IMR-90 (cell line): ENCODE measurements around the gene PSPN. TPM values are rescaled to one million over a fixed set of nuclear protein-coding genes. Genes with fewer than 3 reads are reported as not detected.

Experiments
- ATAC-seq: fragments of 200-7000 bp; cut with Tn5 transposase; 2 replicates; pipeline ENCODE4 v1.9.1; 2020; ENCODE audit warnings: low read depth, mild to moderate bottlenecking, moderate library complexity
- BruUV-seq: library from RNA; stranded (reverse); fragments of 400-500 nt; replicated peaks from 2 replicates; lab custom pipeline; 2021; lab: Mats Ljungman, UMichigan
- CTCF ChIA-PET: fragments of 300-600 bp; formaldehyde crosslinking; extraction: SDS; loops from one replicate; lab custom pipeline; 2021; ENCODE audit warnings: antibody characterized with exemption; lab: Yijun Ruan, JAX
- POLR2A ChIA-PET: fragments of 300-600 bp; sonication (Branson Sonifier 250); formaldehyde crosslinking; loops from one replicate; lab custom pipeline; 2022; ENCODE audit warnings: antibody characterized with exemption; ENCODE audit not compliant: unreplicated experiment; lab: Charles Lee
- DNase-seq: peaks from one replicate; pipeline ENCODE4 v3.0.0; 2013
- H2AFZ ChIP-seq: replicated peaks from 2 replicates; pipeline ENCODE3; 2013; ENCODE audit warnings: low read length, mild to moderate bottlenecking; ENCODE audit not compliant: poor library complexity
- H2AK5ac ChIP-seq: 2 replicates; pipeline ENCODE4 v1.6.1; 2013; ENCODE audit warnings: low read depth, low read length, inconsistent platforms
- H2AK9ac ChIP-seq: replicated peaks from 2 replicates; pipeline ENCODE3; 2013; ENCODE audit warnings: mild to moderate bottlenecking, low read depth, low read length, moderate library complexity; ENCODE audit not compliant: poor library complexity
- H2BK120ac ChIP-seq: 2 replicates; pipeline ENCODE4 v1.6.1; 2013; ENCODE audit warnings: low read depth, low read length, inconsistent platforms
- H2BK15ac ChIP-seq: 3 replicates; pipeline ENCODE4 v1.6.1; 2013; ENCODE audit warnings: low read depth, low read length, inconsistent platforms
- H2BK20ac ChIP-seq: 2 replicates; pipeline ENCODE4 v1.6.1; 2013; ENCODE audit warnings: low read depth, mild to moderate bottlenecking, inconsistent platforms, low read length, moderate library complexity
- H2BK5ac ChIP-seq: 2 replicates; pipeline ENCODE4 v1.6.1; 2013; ENCODE audit warnings: mild to moderate bottlenecking, low read depth, low read length, inconsistent platforms; ENCODE audit not compliant: poor library complexity, severe bottlenecking
- H3K14ac ChIP-seq: replicated peaks from 2 replicates; pipeline ENCODE4 v1.6.1; 2013; ENCODE audit warnings: low read depth, low read length, inconsistent platforms
- H3K18ac ChIP-seq: 2 replicates; pipeline ENCODE4 v1.6.1; 2013; ENCODE audit warnings: low read depth, low read length, control low read depth
- H3K23ac ChIP-seq: 2 replicates; pipeline ENCODE4 v1.6.1; 2013; ENCODE audit warnings: low read depth, low read length, inconsistent platforms
- H3K27ac ChIP-seq: 2 replicates; pipeline ENCODE4 v1.5.1; 2013; ENCODE audit warnings: mild to moderate bottlenecking, control low read depth, low read length; ENCODE audit not compliant: insufficient read depth
- H3K27me3 ChIP-seq: 2 replicates; pipeline ENCODE4 v1.6.1; 2013; ENCODE audit warnings: low read length; ENCODE audit not compliant: control insufficient read depth, insufficient read depth
- H3K36me3 ChIP-seq: 2 replicates; pipeline ENCODE4 v1.6.1; 2013; ENCODE audit warnings: low read length, mixed read lengths; ENCODE audit not compliant: control insufficient read depth, insufficient read depth
- H3K4ac ChIP-seq: 2 replicates; pipeline ENCODE4 v1.6.1; 2013; ENCODE audit warnings: low read depth, low read length, inconsistent platforms
- H3K4me1 ChIP-seq: 2 replicates; pipeline ENCODE4 v1.6.1; 2013; ENCODE audit warnings: low read length, mixed read lengths; ENCODE audit not compliant: control insufficient read depth, insufficient read depth
- H3K4me2 ChIP-seq: 2 replicates; pipeline ENCODE4 v1.6.1; 2013; ENCODE audit warnings: low read depth, mild to moderate bottlenecking, control low read depth, low read length, moderate library complexity
- H3K4me3 ChIP-seq: 2 replicates; pipeline ENCODE4 v1.5.1; 2013; ENCODE audit warnings: low read depth, mild to moderate bottlenecking, control low read depth, low read length, moderate library complexity; ENCODE audit not compliant: insufficient read depth
- H3K56ac ChIP-seq: 2 replicates; pipeline ENCODE4 v1.6.1; 2013; ENCODE audit warnings: low read length, inconsistent platforms; ENCODE audit not compliant: insufficient read depth; ENCODE audit errors: extremely low read depth
- H3K79me1 ChIP-seq, 2 experiments: 2 replicates each; pipeline ENCODE4 v1.6.1; 2013; ENCODE audit warnings: low read length in 2 of 2, inconsistent platforms in 1 of 2, low read depth in 1 of 2
- H3K9ac ChIP-seq: 2 replicates; pipeline ENCODE4 v1.6.1; 2013; ENCODE audit warnings: low read depth, low read length, control low read depth
- H3K9me1 ChIP-seq: 2 replicates; pipeline ENCODE4 v1.6.1; 2013; ENCODE audit warnings: low read length, inconsistent platforms; ENCODE audit not compliant: insufficient read depth
- H3K9me3 ChIP-seq: 2 replicates; pipeline ENCODE4 v1.6.1; 2013; ENCODE audit warnings: low read length; ENCODE audit not compliant: control insufficient read depth, insufficient read depth
- H4K20me1 ChIP-seq: 2 replicates; pipeline ENCODE4 v1.6.1; 2013; ENCODE audit warnings: low read length, inconsistent platforms; ENCODE audit not compliant: insufficient read depth
- H4K5ac ChIP-seq: 2 replicates; pipeline ENCODE4 v1.6.1; 2013; ENCODE audit warnings: mild to moderate bottlenecking, low read depth, low read length, control low read depth
- H4K8ac ChIP-seq, 2 experiments: 2 replicates each; pipeline ENCODE4 v1.6.1; 2013; ENCODE audit warnings: low read depth in 2 of 2, low read length in 2 of 2, control low read depth in 1 of 2, inconsistent platforms in 1 of 2
- H4K91ac ChIP-seq: 2 replicates; pipeline ENCODE4 v1.6.1; 2013; ENCODE audit warnings: low read depth, low read length, inconsistent platforms; ENCODE audit not compliant: insufficient read depth
- CEBPB ChIP-seq: IDR thresholded peaks from 2 replicates; pipeline ENCODE4 v1.6.1; 2012; ENCODE audit warnings: low read depth, low read length, improper control_type of control experiment
- CHD1 ChIP-seq: IDR thresholded peaks from 2 replicates; pipeline ENCODE4 v1.6.1; 2012; ENCODE audit warnings: low read depth, low read length, improper control_type of control experiment
- CTCF ChIP-seq: conservative IDR thresholded peaks from 2 replicates; pipeline ENCODE4 v1.5.1; 2012; ENCODE audit warnings: mild to moderate bottlenecking, low read depth, low read length, improper control_type of control experiment
- ELK1 ChIP-seq: fragments of 150-350 bp; IDR thresholded peaks from 2 replicates; pipeline ENCODE4 v1.6.1; 2016; ENCODE audit warnings: low read depth, mild to moderate bottlenecking, low read length, moderate library complexity, borderline replicate concordance
- FOS ChIP-seq: fragments of 150-350 bp; IDR thresholded peaks from 2 replicates; pipeline ENCODE4 v1.6.1; 2016; ENCODE audit warnings: low read depth, low read length
- MAFK ChIP-seq: IDR thresholded peaks from 2 replicates; pipeline ENCODE4 v1.6.1; 2012; ENCODE audit warnings: low read depth, low read length, improper control_type of control experiment
- MAZ ChIP-seq: IDR thresholded peaks from 2 replicates; pipeline ENCODE4 v1.6.1; 2012; ENCODE audit warnings: low read depth, mild to moderate bottlenecking, low read length, improper control_type of control experiment, moderate library complexity, borderline replicate concordance
- MXI1 ChIP-seq: IDR thresholded peaks from 2 replicates; pipeline ENCODE4 v1.6.1; 2012; ENCODE audit warnings: low read depth, mild to moderate bottlenecking, low read length, moderate library complexity, borderline replicate concordance
- POLR2A ChIP-seq: IDR thresholded peaks from 2 replicates; pipeline ENCODE4 v1.6.1; 2012; ENCODE audit warnings: mild to moderate bottlenecking, low read depth, low read length
- RAD21 ChIP-seq: IDR thresholded peaks from 2 replicates; pipeline ENCODE4 v1.6.1; 2012; ENCODE audit warnings: low read length, improper control_type of control experiment
- RCOR1 ChIP-seq: IDR thresholded peaks from 2 replicates; pipeline ENCODE4 v1.6.1; 2012; ENCODE audit warnings: mild to moderate bottlenecking, low read length, improper control_type of control experiment; ENCODE audit not compliant: insufficient replicate concordance
- SMC3 ChIP-seq: fragments of 150-350 bp; IDR thresholded peaks from 2 replicates; pipeline ENCODE4 v1.6.1; 2016; ENCODE audit warnings: low read depth, mild to moderate bottlenecking, antibody characterized with exemption, low read length, moderate library complexity
- USF2 ChIP-seq: fragments of 150-350 bp; IDR thresholded peaks from 2 replicates; pipeline ENCODE4 v1.6.1; 2017; ENCODE audit warnings: mild to moderate bottlenecking, antibody characterized with exemption, low read length, low read depth
- WGBS, 2 experiments: methylation state at CpG; one replicate each; pipeline versions ENCODE4 v1.1.5 to v1.1.7; 2013; ENCODE audit warnings: missing lambda C conversion rate in 2 of 2; ENCODE audit not compliant: insufficient read length in 1 of 2; ENCODE audit errors: extremely low coverage in 2 of 2; 5-methylcytosine and 5-hydroxymethylcytosine counted together
- dilution Hi-C: fragments of 300-500 bp; cut with HindIII; formaldehyde crosslinking; loops from one replicate; pipeline ENCODE4 v1.14.3; 2018; ENCODE audit warnings: low sequenced_read_pairs; ENCODE audit not compliant: unreplicated experiment
- in situ Hi-C: fragments of 300-500 bp; cut with MboI; formaldehyde crosslinking; loops from 3 replicates; pipeline ENCODE4 v1.14.3; 2019; ENCODE audit warnings: low sequenced_read_pairs, inconsistent platforms, mixed read lengths
- intact Hi-C: fragments of 100-400 bp; cut with micrococcal nuclease; formaldehyde crosslinking; loops from 2 replicates; pipeline ENCODE4 v1.10.0; 2022
- polyA plus RNA-seq, 3 experiments: library from polyadenylated mRNA; depleted of rRNA; stranded (reverse); fragments of >200 nt; gene quantifications; 2 replicates each; pipeline ENCODE4 v1.2.3, GENCODE V29; 2012; ENCODE audit warnings: low replicate concordance in 1 of 3
- total RNA-seq: library from RNA; depleted of rRNA; stranded (reverse); fragments of >200 nt; gene quantifications from 2 replicates; pipeline ENCODE4 v1.2.3, GENCODE V29; 2012

PSPN gene
- total and polyA plus RNA-seq, 2 of the 4 experiments (the other 2 are of a cell fraction) = 0.34 to 0.54 TPM

GRCh38 chr19:6354098-6354674 lies 21.5 kb downstream of the PSPN start:
- H2BK15ac ChIP-seq = no peak overlapping the region
- TF ChIP-seq ELK1 = no peak
- TF ChIP-seq RAD21 = peak; percentile 38
- TF ChIP-seq CTCF = peak; percentile 54
- TF ChIP-seq MAZ = no peak
- no peak for TF ChIP-seq CHD1
- TF ChIP-seq CEBPB = no peak
- no peak for TF ChIP-seq POLR2A
- TF ChIP-seq MXI1 = no peak
- no peak for TF ChIP-seq FOS
- TF ChIP-seq SMC3 = peak; percentile 44
- no peak for TF ChIP-seq RCOR1
- no peak for TF ChIP-seq MAFK
- no peak for TF ChIP-seq USF2
- no peaks in the 10 kb centered on the region for H3K4me1 ChIP-seq
- no peak overlapping the region for H3K18ac ChIP-seq
- H3K9ac ChIP-seq = no peak overlapping the region
- intact Hi-C loops = loop anchor here (2.0 kb wide), 1 partner anchor 187 kb away; no protein-coding TSS in a partner anchor
- H2BK5ac ChIP-seq = no peak overlapping the region
- H3K27me3 ChIP-seq = no peaks in the 10 kb centered on the region; the same call in 1 of the 2 replicates
- H3K14ac ChIP-seq = no peak overlapping the region
- H2AFZ ChIP-seq = no peak overlapping the region
- in situ Hi-C loops = no loop called here
- no peaks in the 10 kb centered on the region for H3K9me3 ChIP-seq
- 60% methylated on average over 1 of the region's 4 CpGs; no CpG with 5 or more reads in 1 of the 2 experiments for WGBS, 2 experiments
- no peak overlapping the region for H2BK20ac ChIP-seq
- no peak overlapping the region for H2AK9ac ChIP-seq
- no peak overlapping the region for H2AK5ac ChIP-seq
- dilution Hi-C loops = no loop called here
- H3K9me1 ChIP-seq = no peaks in the 10 kb centered on the region
- no peaks in the 10 kb centered on the region for H3K36me3 ChIP-seq
- ATAC-seq (peak; percentile 35; the same call in 1 of the 2 replicates), DNase-seq (no peak)
- no peak overlapping the region for H2BK120ac ChIP-seq
- no peak overlapping the region for H3K23ac ChIP-seq
- ChIA-PET POLR2A (interaction anchor here (0.7 kb wide), 1 partner anchor 71 kb away, joined by 4 read pairs; no protein-coding TSS in a partner anchor), CTCF (interaction anchor here (1.5 kb wide), 1 partner anchor 9 kb away, joined by 8 read pairs; no protein-coding TSS in a partner anchor)
- no TSS peak for BruUV-seq
- H3K4me2 ChIP-seq = no peak overlapping the region
- H4K20me1 ChIP-seq = no peaks in the 10 kb centered on the region
- H3K27ac ChIP-seq = no peak overlapping the region
- H3K56ac ChIP-seq = no peak overlapping the region
- H4K8ac ChIP-seq = no peak overlapping the region
- H3K4ac ChIP-seq = no peak overlapping the region
- no peak overlapping the region for H4K91ac ChIP-seq
- H3K79me1 ChIP-seq = no peaks in the 10 kb centered on the region
- no peak overlapping the region for H3K4me3 ChIP-seq
- H4K5ac ChIP-seq = no peak overlapping the region
